ENCODE data around the gene MAEA. TPM values are rescaled to one million over a fixed set of nuclear protein-coding genes. Genes with fewer than 3 reads are reported as not detected.

Gene MAEA
- total and polyA plus RNA-seq, 2 experiments from 2014 or later, result 57.3 to 85.0 TPM

GRCh38 chr4:1365271-1366178 lies 75.8 kb downstream of the MAEA start:
- DNase-seq, result no peak
- TF ChIP-seq EZH2phosphoT487 (IDR thresholded peaks at IDR 0.05; ENCODE audit: insufficient read depth, low read depth) (no peak), EZH2 (IDR thresholded peaks at IDR 0.05; ENCODE audit: insufficient read depth, poor library complexity, severe bottlenecking) (no peak)
- Histone ChIP-seq H2AFZ (no peak overlapping the region), H3K4me2 (ENCODE audit: unreplicated experiment) (no peak overlapping the region), H4K20me1 (ENCODE audit: insufficient read depth) (no peaks in the 10 kb centered on the region), H3K79me2 (ENCODE audit: insufficient read depth) (no peaks in the 10 kb centered on the region), H3K4me1 (ENCODE audit: insufficient read depth) (no peaks in the 10 kb centered on the region), H3K9me2 (ENCODE audit: insufficient read depth) (no peaks in the 10 kb centered on the region), H3K36me3 (ENCODE audit: low read depth) (no peaks in the 10 kb centered on the region), H3K9me3 (ENCODE audit: low read depth) (no peaks in the 10 kb centered on the region), H3K9ac (no peak overlapping the region), H3K4me3 (no peak overlapping the region), H3K27ac (no peak overlapping the region), H3K27me3 (replicated peaks; ENCODE audit: insufficient read depth) (no peaks in the 10 kb centered on the region), H3F3A (ENCODE audit: insufficient read depth) (no peaks in the 10 kb centered on the region)
- 89 to 90% methylated on average over 16 to 25 of the region's 25 CpGs for WGBS, 2 experiments (ENCODE audit: low coverage in 1 of 2, low lambda C conversion rate in 2 of 2, missing lambda C conversion rate in 2 of 2)
- in situ Hi-C loops (cut with MboI), result no loop called here

GRCh38 chr4:1366371-1367229 lies 76.9 kb downstream of the MAEA start:
- H3K9me2 ChIP-seq (ENCODE audit: insufficient read depth), result no peaks in the 10 kb centered on the region
- no peaks in the 10 kb centered on the region for H3K9me3 ChIP-seq (ENCODE audit: low read depth)
- H3K27me3 ChIP-seq (replicated peaks; ENCODE audit: insufficient read depth), result no peaks in the 10 kb centered on the region
- H3K4me3 ChIP-seq, result no peak overlapping the region
- no peak overlapping the region for H3K27ac ChIP-seq
- H3K36me3 ChIP-seq (ENCODE audit: low read depth), result no peaks in the 10 kb centered on the region
- H4K20me1 ChIP-seq (ENCODE audit: insufficient read depth), result no peaks in the 10 kb centered on the region
- in situ Hi-C loops (cut with MboI), result no loop called here
- TF ChIP-seq EZH2phosphoT487 (IDR thresholded peaks at IDR 0.05; ENCODE audit: insufficient read depth, low read depth) (no peak), EZH2 (IDR thresholded peaks at IDR 0.05; ENCODE audit: insufficient read depth, poor library complexity, severe bottlenecking) (no peak)
- no peaks in the 10 kb centered on the region for H3F3A ChIP-seq (ENCODE audit: insufficient read depth)
- H3K4me1 ChIP-seq (ENCODE audit: insufficient read depth), result no peaks in the 10 kb centered on the region
- H3K79me2 ChIP-seq (ENCODE audit: insufficient read depth), result no peaks in the 10 kb centered on the region
- H3K9ac ChIP-seq, result no peak overlapping the region
- WGBS, 2 experiments (ENCODE audit: low coverage in 1 of 2, low lambda C conversion rate in 2 of 2, missing lambda C conversion rate in 2 of 2), result 93 to 95% methylated on average over 27 to 35 of the region's 35 CpGs
- no peak overlapping the region for H2AFZ ChIP-seq
- no peak for DNase-seq
- no peak overlapping the region for H3K4me2 ChIP-seq (ENCODE audit: unreplicated experiment)

- Histone ChIP-seq H3K9me2 (ENCODE audit: insufficient read depth) (no peaks in the 10 kb centered on the region), H3K4me2 (ENCODE audit: unreplicated experiment) (no peak overlapping the region), H2AFZ (no peak overlapping the region), H3K4me3 (no peak overlapping the region), H4K20me1 (ENCODE audit: insufficient read depth) (no peaks in the 10 kb centered on the region), H3K79me2 (ENCODE audit: insufficient read depth) (no peaks in the 10 kb centered on the region), H3K36me3 (ENCODE audit: low read depth) (no peaks in the 10 kb centered on the region), H3F3A (ENCODE audit: insufficient read depth) (no peaks in the 10 kb centered on the region), H3K4me1 (ENCODE audit: insufficient read depth) (no peaks in the 10 kb centered on the region), H3K27ac (no peak overlapping the region), H3K9me3 (ENCODE audit: low read depth) (no peaks in the 10 kb centered on the region), H3K27me3 (replicated peaks; ENCODE audit: insufficient read depth) (no peaks in the 10 kb centered on the region), H3K9ac (no peak overlapping the region)
- in situ Hi-C loops (cut with MboI), result no loop called here
- TF ChIP-seq EZH2phosphoT487 (IDR thresholded peaks at IDR 0.05; ENCODE audit: insufficient read depth, low read depth) (no peak), EZH2 (IDR thresholded peaks at IDR 0.05; ENCODE audit: insufficient read depth, poor library complexity, severe bottlenecking) (no peak)
- WGBS, 2 experiments (ENCODE audit: low coverage in 1 of 2, low lambda C conversion rate in 2 of 2, missing lambda C conversion rate in 2 of 2), result 87 to 95% methylated on average over 8 to 17 of the region's 17 CpGs
- DNase-seq, result no peak
Measured at GRCh38 chr4:1367230-1367935, 77.7 kb downstream of the MAEA start.

- H3K36me3 ChIP-seq (ENCODE audit: low read depth), result no peaks in the 10 kb centered on the region
Measured at GRCh38 chr4:1367936-1368289, 78.2 kb downstream of the MAEA start.

More at GRCh38 chr4:1367936-1368289, 78.2 kb downstream of the MAEA start:
- H4K20me1 ChIP-seq (ENCODE audit: insufficient read depth), result no peaks in the 10 kb centered on the region
- no peak overlapping the region for H3K9ac ChIP-seq
- no peak for DNase-seq
- H3K79me2 ChIP-seq (ENCODE audit: insufficient read depth), result no peaks in the 10 kb centered on the region
- TF ChIP-seq EZH2 (IDR thresholded peaks at IDR 0.05; ENCODE audit: insufficient read depth, poor library complexity, severe bottlenecking), result no peak
- TF ChIP-seq EZH2phosphoT487 (IDR thresholded peaks at IDR 0.05; ENCODE audit: insufficient read depth, low read depth), result no peak
- no peaks in the 10 kb centered on the region for H3K9me2 ChIP-seq (ENCODE audit: insufficient read depth)
- H3K4me1 ChIP-seq (ENCODE audit: insufficient read depth), result no peaks in the 10 kb centered on the region
- H3K27me3 ChIP-seq (replicated peaks; ENCODE audit: insufficient read depth), result no peaks in the 10 kb centered on the region
- no peak overlapping the region for H3K4me3 ChIP-seq
- no peak overlapping the region for H2AFZ ChIP-seq
- in situ Hi-C loops (cut with MboI), result no loop called here
- H3K4me2 ChIP-seq (ENCODE audit: unreplicated experiment), result no peak overlapping the region
- no peaks in the 10 kb centered on the region for H3F3A ChIP-seq (ENCODE audit: insufficient read depth)
- 93 to 96% methylated on average over 10 of the region's 10 CpGs for WGBS, 2 experiments (ENCODE audit: low coverage in 1 of 2, low lambda C conversion rate in 2 of 2, missing lambda C conversion rate in 2 of 2)
- no peak overlapping the region for H3K27ac ChIP-seq
- no peaks in the 10 kb centered on the region for H3K9me3 ChIP-seq (ENCODE audit: low read depth)
